Hypothalamus (tissue), 51 donors: Measurements from ENCODE around the gene FAM177B.
"Not testable (repeated sequence)": the region's sequence is repeated elsewhere in the genome, so short reads cannot be mapped to it uniquely, and the experiment has no call there.

Experiments used
- DNase-seq, 51 donors: peaks; one replicate each; lab custom pipeline; 2025; lab: John Stamatoyannopoulos, UW

The FAM177B gene

DNA sequence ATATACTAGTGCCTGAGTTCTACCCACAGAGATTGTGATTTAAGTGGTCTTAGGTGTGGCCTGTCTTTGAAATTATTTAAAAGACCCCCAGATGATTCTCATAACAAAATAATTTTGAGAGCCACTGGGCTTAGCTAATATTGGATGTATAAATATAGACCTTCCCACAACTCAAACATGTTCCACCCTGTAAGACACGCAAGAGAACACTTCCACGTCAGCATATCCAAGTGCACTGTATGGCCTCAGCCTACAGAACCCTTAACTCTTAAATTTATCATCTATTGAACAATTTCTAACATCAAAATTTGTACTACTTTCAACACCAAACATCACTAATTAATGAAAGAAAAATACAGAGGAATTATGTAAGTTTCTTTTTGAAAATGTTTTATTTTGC is 2.5 kb downstream of the FAM177B start:
- no peak for DNase-seq

GRCh38 chr1:222739929-222740328 is 2.9 kb downstream of the FAM177B start:
- no peak for DNase-seq

- not testable (repeated sequence) for DNase-seq
These were observed 4.8 kb downstream of the FAM177B start for GRCh38 chr1:222741630-222742457.

GRCh38 chr1:222749927-222750326 is 12.9 kb downstream of the FAM177B start:
- peak in 1 of 51 donors; percentile 10 for DNase-seq

GRCh38 chr1:222750651-222751050 is 13.6 kb downstream of the FAM177B start:
- DNase-seq: no peak

DNA sequence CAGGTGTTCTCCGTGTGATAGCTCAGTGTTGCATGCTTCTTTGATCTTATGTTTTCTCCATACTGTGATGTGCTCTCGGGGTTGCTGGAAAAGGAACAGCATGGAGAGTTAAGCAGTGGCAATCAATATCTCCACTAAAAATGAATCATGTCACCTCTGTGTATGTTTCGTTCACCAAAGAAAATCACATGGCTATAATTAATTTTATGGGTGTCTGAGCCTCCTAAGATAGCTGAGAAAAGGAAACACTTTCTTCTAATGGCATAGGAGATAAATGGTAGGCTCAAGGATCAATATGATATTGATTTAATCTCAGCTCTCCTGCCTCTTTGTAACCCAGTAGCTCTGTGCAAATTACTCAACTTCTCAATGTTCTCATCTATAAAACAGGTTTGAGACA is 14.3 kb downstream of the FAM177B start:
- no peak for DNase-seq

GRCh38 chr1:222754366-222755139 is 17.6 kb downstream of the FAM177B start:
- DNase-seq: peak in 12 of 51 donors; percentile 5 to 30 (median 24)

- DNase-seq: peak in 1 of 51 donors; percentile 11
These were observed 20.8 kb downstream of the FAM177B start for GRCh38 chr1:222757646-222758268.

GRCh38 chr1:222759451-222760035 is 22.5 kb downstream of the FAM177B start:
- DNase-seq: no peak

GRCh38 chr1:222761083-222761482 is 24.1 kb downstream of the FAM177B start:
- no peak for DNase-seq

DNA sequence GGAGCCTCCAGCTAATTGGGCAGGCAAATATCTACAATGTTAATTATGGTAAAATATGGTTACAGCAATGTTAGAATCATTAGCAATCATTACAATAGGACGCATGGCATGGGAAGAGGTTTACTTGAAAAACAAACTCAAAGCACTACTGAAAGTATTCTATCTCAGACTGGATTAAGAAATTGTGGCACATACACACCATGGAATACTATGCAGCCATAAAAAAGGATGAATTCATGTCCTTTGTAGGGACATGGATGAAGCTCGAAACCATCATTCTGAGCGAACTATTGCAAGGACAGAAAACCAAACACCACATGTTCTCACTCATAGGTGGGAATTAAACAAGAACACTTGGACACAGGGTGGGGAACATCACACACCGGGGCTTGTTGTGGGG is 25.2 kb downstream of the FAM177B start:
- DNase-seq: not testable (repeated sequence)

DNA sequence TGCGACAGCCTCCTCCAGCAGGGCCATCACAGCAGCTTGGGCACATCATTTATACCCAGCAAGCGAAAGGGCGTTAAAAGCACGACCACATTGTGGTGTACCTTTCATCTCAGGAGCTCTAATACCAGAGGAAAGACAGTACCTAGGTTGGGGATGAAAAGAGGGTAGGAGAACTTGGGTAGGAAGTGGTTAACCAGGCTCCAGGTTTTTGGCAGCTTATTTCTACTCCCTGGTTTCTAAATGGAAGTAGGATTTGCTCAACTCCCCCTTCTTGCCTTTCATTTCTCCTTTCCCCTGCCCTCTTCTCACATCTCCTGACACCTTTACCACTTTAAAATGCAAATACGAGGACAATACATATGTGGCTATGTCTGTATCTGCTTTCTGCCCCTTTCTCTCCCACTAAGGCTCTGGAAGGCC is 30.2 kb downstream of the FAM177B start:
- no peak for DNase-seq

DNA sequence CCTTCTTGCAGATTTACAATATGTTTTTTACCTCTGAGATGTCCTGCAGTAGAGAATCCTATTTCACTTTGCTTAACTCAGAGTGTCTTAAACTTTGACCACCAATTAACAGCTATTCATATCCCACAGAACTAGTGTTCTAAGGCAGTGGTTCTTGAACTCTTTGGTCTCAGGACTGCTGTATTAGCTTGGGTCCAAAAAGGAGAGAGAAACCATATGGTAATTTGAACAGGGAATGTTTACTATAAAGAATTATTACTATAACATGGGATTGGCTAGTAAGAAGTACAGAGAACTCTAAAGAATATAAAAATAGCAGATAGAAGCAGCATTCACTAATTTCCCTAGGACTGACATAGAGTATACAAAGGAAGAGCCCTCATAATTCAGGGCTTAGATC is 31.6 kb downstream of the FAM177B start:
- DNase-seq: no peak

DNA sequence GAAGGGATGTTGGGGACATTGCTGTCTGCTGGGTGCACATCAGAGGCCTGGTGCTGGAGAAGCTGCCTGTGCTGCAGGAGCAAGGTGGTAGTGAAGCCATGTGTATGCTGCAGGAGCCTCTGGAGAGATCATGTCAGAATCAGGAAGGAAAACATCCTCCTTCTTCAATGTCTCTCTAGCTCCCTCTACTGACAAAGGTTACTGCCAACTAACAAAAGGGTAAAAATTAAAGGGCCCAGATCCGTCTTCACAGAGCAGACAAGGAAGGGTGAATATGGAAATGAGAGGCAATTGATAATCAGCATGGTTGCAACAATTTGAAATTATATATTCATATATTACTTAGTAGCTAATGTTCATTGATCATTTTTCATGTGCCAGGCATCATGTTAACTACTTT is 32.2 kb downstream of the FAM177B start:
- DNase-seq: no peak

- no peak for DNase-seq
These were observed 33.1 kb downstream of the FAM177B start for GRCh38 chr1:222769971-222770620.

- DNase-seq: peak in 2 of 51 donors; percentile 17 to 19
These were observed 36.0 kb downstream of the FAM177B start for GRCh38 chr1:222772996-222773379.

DNA sequence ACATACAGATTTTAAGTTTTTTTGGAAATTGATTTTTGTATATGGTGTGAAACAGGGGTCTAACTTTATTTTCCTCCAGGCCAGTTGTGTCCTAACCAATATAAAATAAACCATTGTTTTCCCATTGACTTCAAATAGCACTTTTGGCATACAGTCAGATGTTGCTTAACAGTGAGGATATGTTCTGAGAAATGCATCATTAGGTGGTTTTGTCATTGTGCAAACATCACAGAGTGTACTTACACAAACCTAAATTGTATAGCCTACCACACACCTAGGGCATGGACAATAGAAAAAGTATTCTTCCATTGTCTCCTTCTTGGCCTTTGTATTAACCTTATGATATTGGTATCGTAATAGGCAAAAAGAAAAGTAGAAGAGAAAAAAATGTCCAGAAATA is 40.5 kb downstream of the FAM177B start:
- DNase-seq: no peak

- DNase-seq: no peak
These were observed 41.0 kb downstream of the FAM177B start for GRCh38 chr1:222777977-222778376.

GRCh38 chr1:222781251-222781650 is 44.2 kb downstream of the FAM177B start:
- DNase-seq: no peak

GRCh38 chr1:222783051-222783450 is 46.0 kb downstream of the FAM177B start:
- DNase-seq: no peak
